Stimulated activated effector memory CD8-positive, alpha-beta T cell treated with anti-CD3 and anti-CD28 coated beads, Interleukin-12 subunit alpha, Interleukin-12 subunit beta, amount 100 ng/mL, for 72 hours (primary cell): ENCODE results near the gene SIRPB2.

ENCODE experiments used
- ATAC-seq: fragments of 150-1000 bp; cut with Tn5 transposase; 2 replicates; pipeline ENCODE4 v1.10.0; 2021
- DNase-seq, 2 donors: peaks; one replicate each; pipeline ENCODE4 v3.0.0; 2021 to 2022; ENCODE audit warnings: low spot score in 2 of 2
- H3K27ac Mint-ChIP-seq: one replicate; pipeline ENCODE4 v1.8.0; 2022; ENCODE audit warnings: mild to moderate bottlenecking, mixed read lengths
- H3K36me3 Mint-ChIP-seq: one replicate; pipeline ENCODE4 v1.8.0; 2022; ENCODE audit warnings: mild to moderate bottlenecking, mixed read lengths
- H3K4me1 Mint-ChIP-seq: one replicate; pipeline ENCODE4 v1.8.0; 2022; ENCODE audit warnings: mixed read lengths
- H3K4me3 Mint-ChIP-seq: one replicate; pipeline ENCODE4 v1.8.0; 2022; ENCODE audit warnings: mild to moderate bottlenecking, mixed read lengths
- H3K9me3 Mint-ChIP-seq: one replicate; pipeline ENCODE4 v1.8.0; 2022; ENCODE audit warnings: mixed read lengths

SIRPB2 gene

GRCh38 chr20:1489325-1489724 is 1.9 kb downstream of the SIRPB2 start:
- no peak for ATAC-seq
- Mint-ChIP-seq H3K36me3 (no peaks in the 10 kb centered on the region), H3K9me3 (no peaks in the 10 kb centered on the region), H3K4me3 (no peak overlapping the region), H3K4me1 (no peaks in the 10 kb centered on the region), H3K27ac (no peak overlapping the region)
- no peak for DNase-seq

- H3K4me1 Mint-ChIP-seq = no peaks in the 10 kb centered on the region
- H3K9me3 Mint-ChIP-seq = no peaks in the 10 kb centered on the region
- no peaks in the 10 kb centered on the region for H3K36me3 Mint-ChIP-seq
- no peak overlapping the region for H3K27ac Mint-ChIP-seq
- DNase-seq = no peak
- H3K4me3 Mint-ChIP-seq = no peak overlapping the region
- ATAC-seq = no peak
Observed at GRCh38 chr20:1486566-1486965, 4.7 kb downstream of the SIRPB2 start.

GRCh38 chr20:1484438-1485116 is 6.6 kb downstream of the SIRPB2 start:
- no peaks in the 10 kb centered on the region for H3K4me1 Mint-ChIP-seq
- H3K36me3 Mint-ChIP-seq = no peaks in the 10 kb centered on the region
- no peak overlapping the region for H3K4me3 Mint-ChIP-seq
- DNase-seq = no peak
- no peak for ATAC-seq
- H3K9me3 Mint-ChIP-seq = no peaks in the 10 kb centered on the region
- H3K27ac Mint-ChIP-seq = no peak overlapping the region

GRCh38 chr20:1479831-1480595 is 11.2 kb downstream of the SIRPB2 start:
- no peaks in the 10 kb centered on the region for H3K9me3 Mint-ChIP-seq
- DNase-seq = no peak
- no peaks in the 10 kb centered on the region for H3K4me1 Mint-ChIP-seq
- no peak overlapping the region for H3K27ac Mint-ChIP-seq
- no peak for ATAC-seq
- H3K36me3 Mint-ChIP-seq = no peaks in the 10 kb centered on the region
- no peak overlapping the region for H3K4me3 Mint-ChIP-seq

- Mint-ChIP-seq H3K36me3 (no peaks in the 10 kb centered on the region), H3K27ac (no peak overlapping the region), H3K9me3 (no peaks in the 10 kb centered on the region), H3K4me3 (no peak overlapping the region), H3K4me1 (no peaks in the 10 kb centered on the region)
- DNase-seq = no peak
- ATAC-seq = no peak
Observed at GRCh38 chr20:1478566-1478965, 12.7 kb downstream of the SIRPB2 start.

- H3K9me3 Mint-ChIP-seq = no peaks in the 10 kb centered on the region
- ATAC-seq (no peak), DNase-seq (peak in 1 of 2 donors; percentile 23)
- H3K27ac Mint-ChIP-seq = no peak overlapping the region
- H3K4me1 Mint-ChIP-seq = no peaks in the 10 kb centered on the region
- no peak overlapping the region for H3K4me3 Mint-ChIP-seq
- no peaks in the 10 kb centered on the region for H3K36me3 Mint-ChIP-seq
Observed at GRCh38 chr20:1477896-1478490, 13.2 kb downstream of the SIRPB2 start.

- no peaks in the 10 kb centered on the region for H3K36me3 Mint-ChIP-seq
- no peak overlapping the region for H3K27ac Mint-ChIP-seq
- DNase-seq (peak in 1 of 2 donors; percentile 44), ATAC-seq (no peak)
- H3K4me1 Mint-ChIP-seq = no peaks in the 10 kb centered on the region
- no peak overlapping the region for H3K4me3 Mint-ChIP-seq
- no peaks in the 10 kb centered on the region for H3K9me3 Mint-ChIP-seq
Observed at GRCh38 chr20:1474817-1475603, 16.2 kb downstream of the SIRPB2 start.

GRCh38 chr20:1474325-1474724 is 16.9 kb downstream of the SIRPB2 start:
- no peak overlapping the region for H3K4me3 Mint-ChIP-seq
- no peak for ATAC-seq
- H3K4me1 Mint-ChIP-seq = no peaks in the 10 kb centered on the region
- H3K36me3 Mint-ChIP-seq = no peaks in the 10 kb centered on the region
- H3K27ac Mint-ChIP-seq = no peak overlapping the region
- no peak for DNase-seq
- no peaks in the 10 kb centered on the region for H3K9me3 Mint-ChIP-seq

- no peaks in the 10 kb centered on the region for H3K4me1 Mint-ChIP-seq
- no peaks in the 10 kb centered on the region for H3K9me3 Mint-ChIP-seq
- no peaks in the 10 kb centered on the region for H3K36me3 Mint-ChIP-seq
- ATAC-seq = no peak
- peak in 1 of 2 donors; percentile 30 for DNase-seq
- no peak overlapping the region for H3K27ac Mint-ChIP-seq
- no peak overlapping the region for H3K4me3 Mint-ChIP-seq
Observed at GRCh38 chr20:1473246-1474220, 17.7 kb downstream of the SIRPB2 start.

- peaks cover 3% of the 10 kb centered on the region for H3K36me3 Mint-ChIP-seq
- ATAC-seq (no peak), DNase-seq (peak in 1 of 2 donors; percentile 23)
- H3K27ac Mint-ChIP-seq = no peak overlapping the region
- H3K4me1 Mint-ChIP-seq = peaks cover 6% of the 10 kb centered on the region
- H3K4me3 Mint-ChIP-seq = no peak overlapping the region
- H3K9me3 Mint-ChIP-seq = no peaks in the 10 kb centered on the region
Observed at GRCh38 chr20:1472556-1473245, 18.5 kb downstream of the SIRPB2 start.

GRCh38 chr20:1471242-1471641 is 20.0 kb downstream of the SIRPB2 start:
- peaks cover 15% of the 10 kb centered on the region for H3K4me1 Mint-ChIP-seq
- no peak for DNase-seq
- H3K27ac Mint-ChIP-seq = no peak overlapping the region
- peaks cover 6% of the 10 kb centered on the region for H3K36me3 Mint-ChIP-seq
- H3K4me3 Mint-ChIP-seq = no peak overlapping the region
- H3K9me3 Mint-ChIP-seq = no peaks in the 10 kb centered on the region
- no peak for ATAC-seq

GRCh38 chr20:1469925-1470571 is 21.2 kb downstream of the SIRPB2 start:
- H3K36me3 Mint-ChIP-seq = peaks cover 6% of the 10 kb centered on the region
- no peak overlapping the region for H3K4me3 Mint-ChIP-seq
- H3K4me1 Mint-ChIP-seq = peaks cover 24% of the 10 kb centered on the region
- DNase-seq = no peak
- no peak overlapping the region for H3K27ac Mint-ChIP-seq
- no peak for ATAC-seq
- H3K9me3 Mint-ChIP-seq = no peaks in the 10 kb centered on the region

GRCh38 chr20:1469306-1469905 is 21.8 kb downstream of the SIRPB2 start:
- H3K36me3 Mint-ChIP-seq = peaks cover 13% of the 10 kb centered on the region
- no peak overlapping the region for H3K4me3 Mint-ChIP-seq
- no peaks in the 10 kb centered on the region for H3K9me3 Mint-ChIP-seq
- ATAC-seq (no peak), DNase-seq (no peak)
- H3K27ac Mint-ChIP-seq = no peak overlapping the region
- H3K4me1 Mint-ChIP-seq = peaks cover 31% of the 10 kb centered on the region
